ENCODE results near the gene MACROD2.

The MACROD2 gene

DNA sequence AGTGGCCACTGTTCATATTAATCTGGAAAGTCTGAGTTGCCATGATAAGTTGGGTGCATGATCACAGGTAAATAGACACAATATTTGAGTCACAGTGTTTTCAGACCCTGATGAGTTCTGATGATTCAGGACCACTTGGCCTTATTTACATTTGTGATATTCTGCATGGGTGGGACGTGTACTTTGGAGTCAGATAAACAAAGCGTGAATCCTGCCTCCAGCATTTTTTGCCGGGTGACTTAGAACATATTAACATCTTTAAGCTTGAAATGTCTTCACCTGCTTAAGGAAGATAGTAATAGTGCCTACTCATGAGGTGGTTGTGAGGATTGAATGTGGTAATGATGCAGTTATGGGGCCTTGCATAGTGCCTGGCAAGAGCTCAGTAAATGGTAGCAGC, 1582.8 kb downstream of the MACROD2 start:
- no peak for DNase-seq

DNA sequence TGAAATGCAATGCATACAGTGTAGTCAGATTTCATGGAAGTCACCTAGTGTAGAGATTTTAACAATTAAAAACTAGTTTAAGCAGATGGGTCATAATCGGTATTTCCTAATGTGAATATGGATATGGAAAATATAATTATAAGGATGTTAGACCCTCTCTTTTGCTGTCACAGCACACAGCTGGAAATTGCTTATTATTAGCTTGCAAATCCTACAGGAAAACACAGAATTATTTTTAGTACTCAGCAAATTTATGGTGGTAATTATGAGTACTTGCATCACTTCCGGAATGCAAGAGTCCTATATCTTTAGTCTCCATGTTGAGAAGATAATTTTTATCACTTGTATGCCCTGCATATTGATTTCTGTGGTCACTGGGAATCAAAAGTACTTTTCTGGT, 1584.4 kb downstream of the MACROD2 start:
- no peak for DNase-seq

DNA sequence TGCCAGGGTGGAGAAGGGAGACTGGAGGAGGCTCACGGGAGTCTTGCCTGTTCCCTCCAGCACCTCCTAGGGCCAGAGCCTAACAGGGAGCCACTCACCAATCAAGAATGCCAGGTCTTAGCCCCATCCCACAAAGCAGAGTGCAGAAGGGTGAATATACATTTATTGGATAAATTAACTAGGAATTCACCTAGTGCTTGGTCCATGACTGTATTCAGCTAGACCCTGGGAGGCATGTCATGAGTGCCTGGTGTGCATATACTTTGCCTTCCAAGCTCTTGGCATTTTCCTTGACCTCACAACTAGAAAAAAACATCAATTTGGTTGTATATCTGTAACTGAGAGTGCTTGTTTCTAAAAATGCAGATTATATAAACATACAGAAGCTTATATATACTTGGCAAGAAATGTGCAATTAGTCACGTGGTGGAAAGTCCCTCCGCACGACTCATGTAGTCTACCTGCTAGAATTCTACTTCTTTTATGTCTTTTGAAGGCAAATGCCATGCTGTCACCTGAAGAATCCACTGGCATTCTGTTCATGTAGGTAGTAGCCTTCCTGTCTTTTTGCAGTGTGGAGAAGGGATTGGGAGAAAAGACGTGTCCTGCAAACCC, 1586.9 kb downstream of the MACROD2 start:
- no peak for DNase-seq

DNA sequence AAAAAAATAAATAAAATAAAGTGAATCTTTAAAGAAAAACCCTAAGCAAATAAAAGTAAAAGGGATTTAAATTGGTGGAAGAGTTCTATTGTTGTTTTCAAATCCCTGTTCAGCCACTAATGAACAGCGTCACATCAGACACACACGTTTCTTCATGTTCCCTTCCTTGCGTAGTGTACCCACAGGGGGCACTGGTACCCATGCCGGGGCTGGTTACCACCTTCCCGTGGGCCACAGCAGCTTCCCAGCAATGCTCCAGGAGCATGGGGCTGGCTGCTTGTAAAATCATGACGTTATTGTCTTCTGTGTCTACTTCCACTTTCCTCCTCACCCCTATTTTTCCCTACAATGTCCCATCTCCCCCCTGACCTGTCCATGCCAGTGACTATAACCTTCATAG, 1589.2 kb downstream of the MACROD2 start:
- no peak for DNase-seq

DNA sequence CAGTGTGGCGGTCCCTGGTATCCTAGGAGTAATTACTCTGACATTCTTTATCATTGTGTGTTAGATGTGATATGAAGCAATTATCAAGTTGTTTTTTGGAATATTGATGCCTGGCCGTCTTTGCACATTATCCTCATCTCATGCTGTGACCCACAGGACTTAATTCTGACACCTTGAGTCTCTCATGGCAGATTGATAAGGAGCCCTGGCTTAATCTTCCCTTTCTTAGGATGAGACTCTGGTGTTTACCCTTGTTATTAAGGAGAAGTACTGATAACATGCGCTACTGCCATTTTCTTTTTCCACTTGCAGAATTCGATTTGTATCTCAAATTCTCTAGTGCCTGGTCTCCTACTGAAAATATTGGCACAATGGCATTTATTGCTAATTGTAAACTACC, 1597.8 kb downstream of the MACROD2 start:
- DNase-seq: no peak

DNA sequence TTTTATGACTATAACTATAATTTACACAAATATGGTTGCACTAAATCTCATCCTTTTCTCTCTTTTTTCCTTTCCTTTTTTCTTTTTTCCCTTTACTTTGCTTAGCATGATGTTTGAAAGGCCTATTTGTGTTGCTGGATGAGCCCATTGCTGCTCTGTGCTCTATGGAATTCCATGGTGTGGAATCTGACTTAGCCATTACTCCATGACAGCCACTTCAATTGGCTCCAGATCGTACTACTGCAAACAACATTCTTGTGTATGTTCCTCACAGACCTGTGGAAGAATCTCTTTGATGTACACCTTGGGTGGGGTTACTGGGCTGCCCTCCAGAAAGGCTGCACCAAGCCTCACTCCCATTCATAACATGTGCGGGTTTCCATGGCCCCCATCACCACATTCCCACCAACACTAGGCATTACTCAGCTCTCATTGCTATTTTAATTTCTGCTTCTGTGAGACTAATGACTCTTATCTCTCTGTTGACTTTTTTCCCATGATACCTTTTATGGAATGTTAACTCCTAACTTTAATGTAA, 1598.9 kb downstream of the MACROD2 start:
- no peak for DNase-seq

DNA sequence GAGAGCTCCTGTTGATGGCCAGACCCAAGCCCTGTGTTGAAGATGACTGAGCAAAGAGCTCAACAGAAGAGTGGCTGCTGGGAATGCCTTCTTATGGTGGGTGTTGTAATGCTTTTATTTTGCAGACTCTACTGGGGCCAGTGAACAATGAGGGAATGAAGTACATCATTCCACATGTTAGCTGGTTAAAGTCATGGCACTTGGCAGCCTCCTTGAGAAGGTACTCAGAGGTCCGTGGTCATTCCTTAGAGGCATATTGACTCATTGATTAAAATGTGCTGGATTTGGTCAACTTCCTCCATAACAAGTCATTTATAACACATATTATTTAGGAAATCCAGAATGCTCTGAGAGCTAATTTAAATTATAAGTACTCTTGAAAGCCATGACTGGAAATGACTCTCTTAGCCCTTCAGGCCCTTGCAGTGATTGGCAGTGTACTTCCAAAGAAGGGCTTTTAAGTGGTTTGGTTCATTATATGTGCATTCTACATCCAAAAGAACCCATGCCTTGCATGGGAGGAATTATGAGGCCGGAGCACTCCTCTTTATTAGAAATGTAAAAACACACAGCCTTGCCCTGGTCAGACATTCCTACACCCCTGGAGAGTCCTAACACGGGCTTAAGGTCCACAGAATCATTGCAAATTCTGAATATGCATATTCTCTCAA, 1601.0 kb downstream of the MACROD2 start:
- no peak for DNase-seq

DNA sequence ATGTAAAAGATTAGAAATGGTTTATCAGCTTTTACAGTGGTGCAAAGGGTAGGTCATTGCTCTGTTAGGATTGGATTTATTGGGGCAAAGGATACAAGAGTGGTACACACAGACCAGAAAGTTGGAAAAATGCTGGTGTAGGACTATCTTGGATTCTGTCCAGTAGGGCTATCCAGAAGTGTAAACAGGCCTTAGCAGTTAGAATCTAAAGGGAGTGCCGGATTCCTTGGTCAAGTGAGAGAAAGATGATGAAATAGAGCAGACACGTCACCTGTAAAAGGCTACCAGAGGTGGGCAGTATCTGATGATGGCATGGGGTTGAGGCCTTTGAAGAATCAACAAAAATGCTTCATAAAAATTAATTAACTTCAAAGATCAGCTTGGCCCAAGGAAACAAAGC, 1602.0 kb downstream of the MACROD2 start:
- DNase-seq: no peak

DNA sequence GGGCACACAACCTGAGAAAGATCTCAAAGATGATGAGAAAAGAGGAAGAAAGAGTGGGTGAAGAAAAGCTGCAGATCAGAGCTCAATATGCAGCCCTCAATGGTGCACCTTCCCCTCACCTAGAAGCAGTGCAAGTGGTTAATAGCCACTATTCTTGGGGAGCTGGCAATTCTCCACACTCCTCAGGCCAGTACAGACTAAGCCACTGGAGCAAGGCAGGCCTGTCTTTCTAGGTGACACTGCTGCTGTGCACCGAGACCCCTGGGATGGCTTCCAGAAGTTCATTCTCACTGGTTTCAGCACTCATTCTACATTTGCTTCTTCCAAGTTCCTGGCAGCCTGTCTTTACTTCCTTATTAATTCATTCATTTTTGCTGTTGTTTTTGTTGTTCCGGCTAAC, 1604.6 kb downstream of the MACROD2 start:
- no peak for DNase-seq

DNA sequence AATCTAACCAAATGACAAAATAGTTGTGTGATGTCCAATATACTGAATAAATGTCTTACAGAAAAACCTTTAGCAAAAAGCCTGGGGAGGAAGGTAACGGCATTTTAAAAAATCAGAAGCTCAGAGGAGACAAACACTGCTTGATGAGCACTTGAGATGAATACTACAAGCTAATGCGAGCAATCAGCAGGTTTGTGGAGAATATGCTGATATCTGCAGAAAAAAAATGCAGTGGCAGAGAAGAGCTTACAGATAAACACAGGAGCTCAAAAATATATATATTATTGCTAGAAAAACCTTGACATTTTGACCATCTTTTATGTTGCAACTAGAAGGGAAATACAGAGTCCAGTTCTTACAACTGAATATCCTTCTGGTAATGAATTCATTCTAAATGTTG, 1605.2 kb downstream of the MACROD2 start:
- DNase-seq: no peak

DNA sequence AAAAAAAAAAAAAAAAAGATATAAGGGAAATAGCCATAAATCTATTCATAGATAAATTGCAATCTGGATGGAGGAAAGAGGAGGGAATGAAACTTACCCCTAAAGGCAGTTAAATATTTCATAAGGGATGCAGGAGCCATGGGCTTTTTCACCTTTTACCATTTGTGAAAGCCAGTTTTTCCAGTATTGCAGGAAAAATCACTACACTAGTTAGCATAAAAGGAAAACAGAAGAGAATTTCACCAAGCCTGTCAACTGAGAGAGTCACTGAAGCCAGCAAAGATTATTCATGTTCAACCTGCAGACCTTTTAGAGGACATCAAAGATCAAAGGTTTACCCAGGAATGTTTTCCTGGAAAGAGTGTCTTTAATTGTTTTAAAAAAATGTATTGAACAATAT, 1608.2 kb downstream of the MACROD2 start:
- DNase-seq: no peak

DNA sequence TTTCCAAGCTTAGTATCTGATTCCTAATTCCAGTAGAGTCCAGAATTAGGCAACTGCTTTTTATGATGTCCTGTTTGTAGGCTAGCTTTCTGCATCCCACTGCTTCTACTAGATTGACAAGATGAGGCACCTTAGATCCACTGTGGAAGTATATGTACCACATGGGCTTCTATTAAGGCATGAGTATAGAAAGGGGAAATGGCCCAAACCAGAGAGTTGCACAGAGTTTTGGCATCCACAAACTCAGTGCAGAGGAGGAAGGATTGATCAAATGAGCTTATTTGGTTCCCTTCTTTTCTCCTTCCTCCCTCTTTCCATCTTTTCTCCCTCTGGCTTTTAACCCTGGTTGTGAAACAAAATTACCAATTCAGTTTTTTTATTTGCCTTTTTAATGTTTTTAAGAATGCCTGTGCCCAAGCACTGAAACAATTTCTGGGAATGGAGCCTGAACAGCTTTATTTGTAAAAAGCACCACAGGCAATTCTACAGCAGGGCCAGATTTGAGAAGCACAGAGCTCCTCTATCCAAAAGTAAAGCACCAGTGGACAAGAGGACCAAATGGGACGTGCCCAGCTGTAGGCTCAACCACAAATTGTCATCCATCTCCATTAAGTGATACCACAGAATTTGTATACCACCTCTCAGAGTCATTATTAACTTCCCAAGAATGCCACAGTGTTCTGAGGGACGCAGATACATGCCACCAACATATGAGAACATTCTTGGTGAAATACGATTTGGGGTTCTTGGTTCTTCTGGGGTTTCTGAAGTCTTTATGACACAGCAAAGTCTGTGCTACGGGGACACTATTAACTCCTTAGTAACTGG, 1608.9 kb downstream of the MACROD2 start:
- DNase-seq: no peak

DNA sequence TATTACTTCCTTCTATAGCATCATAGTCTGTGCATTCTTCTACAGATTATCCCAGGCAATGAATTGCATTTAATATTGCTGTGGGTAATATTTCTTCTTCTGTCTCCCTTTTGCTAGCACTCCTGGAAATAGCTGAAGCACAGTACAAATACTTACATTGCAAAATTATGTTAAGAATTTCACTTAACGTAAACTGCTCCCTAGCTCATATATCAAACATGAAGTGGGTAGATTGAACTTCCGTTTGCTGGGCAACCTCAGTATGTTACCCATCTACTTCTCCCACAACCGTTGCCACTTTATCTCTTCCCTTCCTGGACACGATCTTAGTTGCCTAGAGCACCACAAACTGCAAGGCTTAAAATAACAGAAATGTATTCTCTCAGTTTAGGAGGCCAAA, 1614.6 kb downstream of the MACROD2 start:
- DNase-seq: no peak

DNA sequence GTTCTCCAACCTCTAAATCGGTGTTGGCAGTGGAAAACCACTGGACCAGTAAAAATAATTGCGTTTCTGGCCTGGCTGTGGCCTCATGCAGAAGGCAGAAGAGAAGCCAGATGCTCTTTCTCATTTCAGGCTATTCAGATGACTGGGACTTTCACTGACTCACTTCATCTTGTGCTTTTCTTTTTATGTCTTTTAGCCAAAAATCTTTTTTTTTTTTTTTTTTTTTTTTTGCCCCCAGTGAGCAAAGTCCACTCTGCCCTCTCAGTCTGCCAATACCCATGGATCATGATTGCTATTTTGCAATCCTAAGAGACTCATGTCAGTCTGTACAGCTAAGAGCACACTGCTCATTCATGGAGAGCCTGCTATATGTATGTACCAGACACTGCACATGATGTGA, 1615.5 kb downstream of the MACROD2 start:
- no peak for DNase-seq

DNA sequence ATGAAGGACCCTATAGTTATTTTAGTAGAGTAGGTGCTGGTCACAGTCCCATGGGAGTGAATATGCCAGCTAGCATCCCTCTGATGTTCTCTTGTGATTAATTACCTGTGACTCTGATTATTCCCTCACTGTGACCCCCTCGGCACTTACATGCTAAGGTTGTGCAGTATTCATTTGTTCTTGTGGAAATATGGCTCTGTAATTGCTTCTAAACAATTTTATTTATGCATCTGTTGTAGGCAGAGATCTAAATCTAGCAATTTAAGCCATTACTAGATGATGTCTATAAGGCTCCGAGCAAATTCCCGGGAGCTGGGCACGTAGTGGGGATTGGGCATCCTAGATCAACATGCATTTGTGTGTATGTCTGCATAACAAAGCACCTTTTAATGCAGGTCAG, 1616.2 kb downstream of the MACROD2 start:
- DNase-seq: no peak

DNA sequence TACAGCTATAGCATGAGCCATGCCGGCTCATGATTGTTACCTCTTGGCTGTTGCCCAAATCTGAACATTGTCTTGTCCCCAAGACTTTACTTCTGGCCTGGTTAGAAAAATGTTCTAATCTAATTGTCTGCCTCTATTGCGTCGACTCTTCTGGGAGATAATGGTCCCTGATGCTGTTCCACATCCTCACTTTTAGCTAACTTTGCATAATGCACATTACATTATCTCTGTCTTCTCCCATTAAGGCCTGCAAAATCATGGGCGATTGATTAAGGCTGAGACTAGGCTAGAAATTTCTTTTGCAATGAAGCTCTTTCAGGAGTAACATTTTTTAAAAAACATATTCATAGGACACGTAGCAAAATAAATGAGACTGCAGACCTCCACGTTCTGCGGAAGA, 1616.9 kb downstream of the MACROD2 start:
- no peak for DNase-seq

DNA sequence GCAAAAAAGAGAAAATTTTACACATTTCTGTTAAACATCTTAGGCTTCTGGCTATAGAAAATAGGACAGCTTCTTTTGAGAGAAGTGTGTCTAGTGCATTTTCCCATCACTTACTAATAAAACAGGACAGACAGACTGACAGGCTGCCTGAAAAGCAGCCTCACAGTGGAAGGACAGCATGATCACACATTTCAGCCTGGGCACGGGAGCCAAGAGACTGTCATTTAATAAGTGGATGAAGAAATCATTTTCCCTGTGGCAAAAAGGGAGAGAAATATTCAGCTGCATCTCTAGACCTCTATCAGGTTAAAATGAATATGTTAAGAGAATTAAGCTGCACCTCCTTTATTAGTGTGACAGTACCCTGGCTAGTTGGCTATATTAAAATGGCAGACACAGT, 1617.5 kb downstream of the MACROD2 start:
- DNase-seq: no peak

DNA sequence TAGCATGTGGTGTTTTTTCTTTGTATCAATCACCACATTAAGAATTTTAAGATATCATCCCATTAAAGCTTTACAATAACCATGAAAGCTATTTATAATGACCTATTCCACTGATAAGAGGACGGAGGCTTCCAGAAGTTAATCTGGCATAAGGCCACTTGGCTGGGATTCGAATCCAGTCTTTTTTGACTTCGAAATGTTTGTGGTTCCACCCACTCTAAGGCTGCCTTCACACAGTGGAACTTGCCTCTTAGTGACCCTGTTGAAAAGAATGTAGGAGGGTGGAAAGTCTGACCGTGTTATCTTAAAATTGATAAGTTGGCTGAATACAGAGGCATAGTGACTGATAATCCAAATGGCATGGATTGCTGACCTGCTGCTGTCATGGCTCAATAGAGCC, 1618.2 kb downstream of the MACROD2 start:
- DNase-seq: no peak

DNA sequence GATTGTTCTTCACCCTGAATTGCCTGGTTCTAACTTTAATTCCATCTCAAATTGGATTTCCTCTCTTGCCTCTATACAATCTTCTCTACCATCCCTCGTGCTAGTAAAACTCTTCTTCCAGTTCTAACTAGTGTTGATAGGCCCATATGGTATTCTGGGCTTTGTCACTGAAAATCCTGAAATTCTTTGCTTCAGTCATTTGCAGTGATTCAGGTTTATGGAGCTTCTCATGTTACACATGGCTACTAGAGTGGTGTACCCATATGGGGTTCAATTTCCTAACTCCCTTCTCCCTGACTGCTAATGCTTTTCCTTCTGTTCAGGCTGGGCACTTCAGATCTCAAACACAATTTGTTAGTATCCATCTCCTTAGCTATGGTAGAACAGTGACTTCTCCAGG, 1621.3 kb downstream of the MACROD2 start:
- no peak for DNase-seq

DNA sequence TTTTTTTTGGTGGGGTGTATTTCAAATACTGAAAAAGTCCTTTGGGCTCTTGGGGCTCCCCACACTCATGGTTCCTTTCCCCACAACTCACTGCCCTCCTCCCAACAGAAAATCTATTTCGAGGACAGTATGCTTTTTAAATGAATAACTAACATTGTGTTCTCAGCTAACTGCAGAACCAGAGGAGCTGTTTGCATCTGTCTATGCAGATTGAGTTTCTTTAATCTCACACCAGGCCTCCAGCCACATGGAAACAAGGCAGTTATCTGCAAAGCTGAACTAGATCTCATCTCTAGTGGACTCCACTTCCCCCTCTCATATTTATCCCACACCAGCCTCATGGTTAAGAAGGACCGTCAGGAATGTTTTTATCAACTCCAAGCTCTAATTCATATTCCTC, 1622.8 kb downstream of the MACROD2 start:
- DNase-seq: no peak

DNA sequence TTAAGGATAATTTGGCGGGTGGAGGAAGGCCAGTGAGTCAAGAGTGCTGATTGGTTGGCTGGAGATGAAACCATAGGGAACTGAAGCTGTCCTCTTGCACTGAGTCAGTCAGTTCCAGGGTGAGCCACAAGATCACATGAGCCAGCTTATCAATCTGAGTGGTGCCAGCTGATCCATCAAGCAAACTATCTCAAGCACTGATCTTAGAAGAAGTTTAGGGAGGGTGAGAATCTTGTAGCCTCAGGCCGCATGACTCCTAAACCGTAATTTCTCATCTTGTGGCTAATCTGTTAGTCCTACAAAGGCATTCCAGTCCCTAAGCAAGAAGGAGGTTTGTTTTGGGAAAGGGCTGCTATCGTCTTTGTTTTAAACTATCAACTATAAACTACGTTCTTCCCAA, 1623.6 kb downstream of the MACROD2 start:
- no peak for DNase-seq

DNA sequence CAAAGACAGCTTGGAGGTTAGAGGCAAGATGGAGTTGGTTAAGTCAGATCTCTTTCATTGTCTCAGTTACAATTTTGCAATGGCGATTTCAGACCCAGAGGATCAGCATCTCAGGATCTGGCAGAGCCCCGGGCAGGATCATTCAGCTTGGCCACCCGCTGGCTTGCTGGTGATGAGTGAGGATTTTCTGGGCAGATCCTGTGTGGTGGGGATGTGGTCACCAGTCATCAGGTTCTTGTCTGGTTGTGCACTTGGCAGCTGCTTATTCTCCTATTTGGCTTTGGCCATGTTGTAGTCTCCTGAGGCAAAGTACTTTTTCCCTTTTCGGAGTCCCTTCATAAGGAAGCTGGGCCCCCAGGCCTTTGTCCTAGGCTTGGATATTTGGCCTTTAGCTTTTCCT, 1624.0 kb downstream of the MACROD2 start:
- no peak for DNase-seq

DNA sequence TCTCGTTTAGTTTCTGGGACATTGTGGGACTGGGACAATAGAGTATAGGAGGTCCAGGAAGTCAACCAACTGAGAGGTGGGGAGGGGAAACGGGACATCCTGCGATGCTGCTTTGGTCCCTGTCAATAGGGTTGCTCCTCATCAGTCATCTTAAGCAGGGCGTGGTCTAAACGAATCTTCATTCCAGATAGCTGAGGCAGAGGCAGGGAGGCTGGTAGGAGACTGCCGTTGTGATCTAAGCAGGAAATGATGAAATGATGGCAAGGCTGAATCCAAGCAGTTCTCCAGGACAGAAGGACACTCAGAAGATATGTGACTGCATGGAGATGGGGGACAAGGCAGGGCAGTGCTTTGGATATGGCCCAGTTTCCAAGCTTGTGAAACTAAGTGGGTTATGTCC, 1624.5 kb downstream of the MACROD2 start:
- DNase-seq: no peak

DNA sequence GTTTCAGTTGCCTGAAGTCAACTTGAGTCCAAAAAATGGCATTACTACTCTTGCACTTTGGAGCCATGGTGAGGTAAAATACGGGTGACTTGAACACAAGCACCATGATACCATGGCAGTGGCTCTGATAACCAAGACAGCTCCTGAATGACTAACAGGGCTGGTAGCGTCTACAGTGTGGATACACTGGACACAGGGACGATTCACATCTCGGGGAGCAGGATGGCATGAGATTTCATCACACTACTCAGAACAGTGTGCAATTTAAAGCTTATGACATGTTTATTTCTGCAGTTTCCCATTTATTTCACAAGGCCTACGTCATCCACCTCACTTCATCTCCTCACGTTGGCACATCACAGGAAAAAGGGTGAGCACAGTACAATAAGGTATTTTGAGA, 1627.1 kb downstream of the MACROD2 start:
- DNase-seq: no peak
